Gastroesophageal sphincter (tissue), 2 donors: ENCODE data around the gene SVOPL.

Experiments used
- POLR2A ChIP-seq, 2 donors: fragments of 450-650 bp; IDR thresholded peaks; one replicate each; pipeline ENCODE4 v1.6.1; 2017; ENCODE audit warnings: antibody characterized with exemption in 2 of 2, mild to moderate bottlenecking in 2 of 2, moderate library complexity in 1 of 2
- POLR2AphosphoS5 ChIP-seq: sonication (generic); formaldehyde crosslinking; IDR thresholded peaks from one replicate; pipeline ENCODE4 v1.6.1; 2017; ENCODE audit warnings: antibody characterized with exemption

DNA sequence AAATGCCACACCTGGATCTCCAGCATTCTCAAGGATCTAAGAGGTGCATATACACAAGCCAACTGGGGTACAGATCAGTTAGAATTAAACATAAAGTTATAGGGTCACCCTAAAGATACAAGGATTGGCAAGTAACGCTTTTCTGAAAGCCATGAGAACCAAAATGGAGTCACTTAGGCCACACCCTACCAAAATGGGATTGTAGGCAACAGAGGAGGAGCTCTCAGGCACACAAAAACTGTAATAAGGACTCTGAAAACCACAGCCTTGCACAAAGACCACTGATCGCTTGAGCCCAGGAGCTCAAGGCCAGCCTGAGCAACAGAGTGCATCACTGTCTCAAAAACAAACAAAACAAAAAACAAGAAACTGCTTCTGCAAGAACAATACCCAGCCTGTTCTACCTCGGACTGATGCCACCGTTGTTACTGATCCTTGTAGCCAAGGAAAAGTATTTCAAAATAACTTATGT lies 35.5 kb downstream of the SVOPL start:
- TF ChIP-seq POLR2AphosphoS5 (no peak), POLR2A (IDR thresholded peaks at IDR 0.05) (no peak)
